NCI-H460 (cell line): Measurements from ENCODE around the gene CD1C. TPM values are rescaled to one million over a fixed set of nuclear protein-coding genes. Genes with fewer than 3 reads are reported as not detected.
"Not testable (repeated sequence)": the region's sequence is repeated elsewhere in the genome, so short reads cannot be mapped to it uniquely, and the experiment has no call there.

Experiments
- DNase-seq: peaks from one replicate; pipeline ENCODE4 v3.0.0-alpha.2; 2016; ENCODE audit warnings: low read depth; ENCODE audit errors: extremely low read depth
- total RNA-seq: library from RNA; depleted of rRNA; stranded (reverse); fragments of >200 nt; shearing (Covaris generic); gene quantifications from 2 replicates; pipeline ENCODE4 v1.2.3, GENCODE V29; 2014; rRNA removed

Gene CD1C
- total RNA-seq, 1 experiment from 2014 or later, result not detected

GRCh38 chr1:158327481-158327880 is 37.8 kb downstream of the CD1C start:
- DNase-seq, result no peak

DNA sequence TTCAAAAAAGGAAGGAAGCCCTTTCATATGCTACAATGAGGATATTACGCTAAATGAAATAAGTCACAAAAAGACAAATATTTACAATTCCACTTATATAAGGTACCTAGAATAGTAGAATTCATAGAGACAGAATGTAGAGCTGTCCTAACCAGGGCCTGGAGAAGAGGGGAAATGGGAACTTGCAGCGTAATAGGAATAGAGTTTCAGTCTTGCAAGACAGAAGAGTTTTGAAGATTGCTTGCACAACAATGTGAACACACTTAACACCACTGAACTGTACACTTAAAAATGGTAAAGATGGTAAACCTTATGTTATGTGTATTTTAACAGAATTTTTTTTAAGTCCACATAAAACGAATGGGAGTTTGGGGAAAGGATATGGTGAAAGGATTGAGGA is 38.7 kb downstream of the CD1C start:
- DNase-seq, result no peak

- no peak for DNase-seq
Observed at GRCh38 chr1:158329300-158329699, 39.6 kb downstream of the CD1C start.

GRCh38 chr1:158329733-158330132 is 40.0 kb downstream of the CD1C start:
- peak; percentile 2 for DNase-seq

DNA sequence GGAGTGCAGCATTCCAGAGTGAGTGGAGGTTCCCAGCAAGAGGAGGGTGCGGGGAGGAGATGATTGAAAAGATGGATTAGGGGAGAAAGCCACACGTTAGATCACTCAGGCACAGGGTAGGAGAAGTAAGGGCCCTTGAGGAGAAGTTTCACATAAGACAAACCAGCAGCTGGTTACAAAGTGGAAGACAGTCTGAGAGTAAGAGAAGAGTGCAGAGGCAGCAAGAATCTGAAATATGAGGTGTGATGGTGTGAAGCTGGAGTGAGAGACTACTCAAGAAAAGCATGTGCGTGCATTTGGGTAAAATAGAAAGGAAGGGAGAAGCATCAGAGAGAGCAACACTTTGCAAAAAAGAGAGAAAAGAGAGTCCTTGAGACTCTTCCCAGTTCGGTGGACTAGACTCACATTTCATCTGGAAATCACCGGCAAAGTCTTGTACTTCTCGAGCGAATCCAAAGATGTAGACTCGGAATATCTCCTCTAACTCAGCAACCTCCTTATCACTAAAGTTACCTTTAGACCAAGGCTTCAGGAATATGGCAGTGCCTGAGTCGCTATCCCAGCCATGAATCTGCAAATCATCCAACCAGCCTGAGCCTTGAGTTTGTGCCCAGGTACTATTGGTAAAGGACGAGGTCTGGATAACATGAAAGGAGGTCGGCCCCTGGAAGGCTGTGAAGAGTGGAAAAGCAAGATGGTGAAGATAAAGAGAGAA is 40.8 kb downstream of the CD1C start:
- no peak for DNase-seq

DNA sequence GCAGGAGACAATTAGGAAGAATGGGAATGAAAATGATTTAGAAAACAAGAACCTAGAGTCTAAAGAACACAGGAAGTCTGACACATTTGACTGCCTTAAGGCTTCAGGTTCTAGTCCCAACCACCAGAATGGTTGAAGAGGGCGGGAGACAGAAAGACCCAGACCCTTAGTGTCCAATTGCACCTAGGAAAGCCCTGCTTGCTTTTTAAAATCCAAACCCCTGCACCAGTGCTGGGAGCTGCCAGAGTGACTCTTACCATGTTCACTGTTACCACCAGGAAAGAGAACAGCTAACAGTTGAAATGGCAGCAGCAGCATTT is 41.3 kb downstream of the CD1C start:
- DNase-seq, result no peak

GRCh38 chr1:158331481-158332150 is 41.9 kb downstream of the CD1C start, which contains the start of gene CD1B:
Gene CD1B (minus strand): TSS chr1:158331531. CDS start chr1:158331423, 108 bp downstream.
- DNase-seq, result no peak

DNA sequence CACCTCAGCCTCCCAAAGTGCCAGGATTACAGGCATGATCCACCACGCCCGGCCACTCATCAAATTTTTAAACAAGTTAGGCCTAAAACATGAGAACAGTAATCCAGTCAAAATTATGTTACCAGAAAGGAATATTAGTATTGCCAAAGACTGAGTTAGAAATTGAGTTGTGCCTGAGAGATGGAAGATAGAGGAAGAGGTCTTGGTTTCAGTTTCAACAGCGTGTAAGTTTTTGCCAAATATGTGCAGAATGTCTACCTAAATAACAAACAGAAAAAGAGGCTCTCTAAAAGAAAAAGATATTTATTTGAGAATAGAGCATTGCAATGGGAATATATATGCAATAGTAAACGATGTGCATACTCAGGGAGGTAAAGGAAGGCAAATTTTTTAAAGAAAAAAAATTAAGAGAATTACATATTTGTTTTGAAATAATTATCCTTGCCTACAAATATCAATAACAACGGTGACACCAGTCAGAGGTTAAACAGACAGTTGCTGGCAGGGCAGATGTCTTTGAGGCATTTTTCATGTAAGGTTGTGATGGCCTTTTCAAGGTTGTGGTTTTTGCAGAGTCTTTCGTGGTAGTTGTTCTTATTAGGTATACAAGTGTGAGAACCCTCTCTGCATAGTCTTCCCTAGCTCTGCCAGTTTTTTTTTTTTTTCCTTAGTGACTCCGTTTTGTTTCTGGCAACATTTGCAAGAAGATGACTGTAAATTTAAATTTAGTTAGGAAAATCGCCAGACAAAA is 43.9 kb downstream of the CD1C start:
- DNase-seq, result no peak

- DNase-seq, result no peak
Observed at GRCh38 chr1:158334526-158335212, 44.9 kb downstream of the CD1C start.

DNA sequence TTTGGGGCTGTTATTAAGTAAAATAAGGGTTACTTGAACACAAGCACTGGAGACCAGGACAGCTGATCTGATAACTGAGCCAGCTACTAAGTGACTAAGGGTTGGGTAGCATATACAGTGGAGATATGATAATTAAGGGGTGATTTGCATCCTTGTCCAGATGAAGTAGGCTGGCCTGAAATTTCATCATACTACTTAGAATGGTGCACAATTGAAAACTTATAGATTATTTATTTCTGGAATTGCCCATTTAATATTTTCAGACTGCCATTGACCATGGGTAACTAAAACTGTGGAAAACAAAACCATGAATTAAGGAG is 45.5 kb downstream of the CD1C start:
- DNase-seq, result no peak

DNA sequence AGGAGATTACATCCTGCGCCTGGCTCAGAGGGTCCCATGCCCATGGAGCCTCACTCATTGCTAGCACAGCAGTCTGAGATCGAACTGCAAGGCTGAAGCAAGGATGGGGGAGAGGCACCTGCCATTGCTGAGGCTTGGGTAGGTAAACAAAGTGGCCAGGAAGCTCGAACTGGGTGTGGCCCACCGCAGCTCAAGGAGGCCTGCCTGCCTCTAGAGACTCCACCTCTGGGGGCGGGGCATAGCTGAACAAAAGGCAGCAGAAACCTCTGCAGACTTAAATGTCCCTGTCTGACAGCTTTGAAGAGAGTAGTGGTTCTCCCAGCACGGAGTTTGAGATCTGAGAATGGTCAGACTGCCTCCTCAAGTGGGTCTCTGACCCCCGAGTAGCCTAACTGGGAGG is 46.7 kb downstream of the CD1C start:
- DNase-seq, result not testable (repeated sequence)

Other genes starting within 250 kb of the CD1C start
- 0.07 TPM in 1 of 2 replicates, not detected in the other for gene CD1D, start 109.0 kb upstream of the CD1C start, total RNA-seq
- not detected in 2 replicates for gene CD1A, start 35.5 kb upstream of the CD1C start, total RNA-seq
- gene CD1B, start 41.6 kb downstream of the CD1C start, total RNA-seq, result not detected in 2 replicates
- not detected in 2 replicates for gene CD1E, start 64.0 kb downstream of the CD1C start, total RNA-seq
- gene OR10T2, start 109.5 kb downstream of the CD1C start, total RNA-seq, result not detected in 2 replicates
- not detected in 2 replicates for gene OR10K2, start 136.3 kb downstream of the CD1C start, total RNA-seq
- gene OR10K1, start 171.9 kb downstream of the CD1C start, total RNA-seq, result not detected in 2 replicates
- gene OR10R2, start 182.3 kb downstream of the CD1C start, total RNA-seq, result not detected in 2 replicates